ENCODE results near the gene PROC. TPM values are rescaled to one million over a fixed set of nuclear protein-coding genes. Genes with fewer than 3 reads are reported as not detected.

PROC gene
- total and polyA plus RNA-seq, 9 of the 15 experiments (the other 6 are each of a cell fraction or from before 2014, with no cell fraction given): not detected

DNA sequence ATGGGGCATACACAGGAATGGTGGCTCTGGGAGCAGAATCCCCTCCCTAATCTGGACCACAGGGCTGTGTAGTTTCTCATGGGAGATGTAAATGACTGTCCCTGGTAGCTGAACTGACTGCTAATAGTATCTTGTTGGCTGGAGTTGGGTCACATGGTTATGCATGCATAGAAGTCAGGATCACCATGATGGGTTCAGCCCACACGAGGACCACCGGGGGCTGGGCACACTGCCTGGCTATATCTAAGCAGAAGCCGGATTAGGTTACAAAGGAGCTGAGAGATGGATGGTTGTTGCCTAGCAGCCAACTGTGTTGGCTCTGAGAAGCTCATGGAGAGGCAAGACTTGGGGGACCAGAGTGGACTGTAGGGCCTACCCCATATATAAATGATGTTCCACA, 23.7 kb upstream of the PROC start:
- Histone ChIP-seq H3K9me3 (replicated peaks; ENCODE audit: control insufficient read depth, insufficient read depth, low read depth, low read length) (no peaks in the 10 kb centered on the region), H4K20me1 (replicated peaks; ENCODE audit: control insufficient read depth, insufficient read depth, low read length) (no peaks in the 10 kb centered on the region), H3K27me3 (ENCODE audit: control insufficient read depth in 2 of 2, insufficient read depth in 2 of 2, low read length in 2 of 2) (no peaks in the 10 kb centered on the region; a peak in 1 of 5 replicates), H3K4me3 (no peak overlapping the region), H3K79me2 (ENCODE audit: control insufficient read depth, insufficient read depth, low read length) (no peaks in the 10 kb centered on the region), H3K9me1 (ENCODE audit: control insufficient read depth, insufficient read depth, low read length) (no peaks in the 10 kb centered on the region), H3K36me3 (ENCODE audit: control insufficient read depth, insufficient read depth, low read length) (no peaks in the 10 kb centered on the region), H2AFZ (ENCODE audit: low read depth, low read length) (no peak overlapping the region), H3K4me2 (ENCODE audit: insufficient read depth, low read length) (no peak overlapping the region), H3K4me1 (replicated peaks in 1 of 2; ENCODE audit: control insufficient read depth in 2 of 2, insufficient read depth in 2 of 2, low read length in 2 of 2) (peaks cover 13 to 34% of the 10 kb centered on the region in 2 experiments), H3K9ac (ENCODE audit: insufficient read depth in 1 of 2, low read depth in 2 of 2, low read length in 2 of 2) (no peak overlapping the region), H3K27ac (ENCODE audit: extremely low read depth, low read depth, low read length) (no peak overlapping the region)
- FAIRE-seq: no peak
- ChIA-PET CTCF (ENCODE audit: low intra/inter-chr PET ratio) (no interaction called here), POLR2A (interaction anchor here (0.6 kb wide), 1 partner anchor 25 kb away, joined by 3 read pairs; no protein-coding TSS in a partner anchor)
- no peak for ATAC-seq
- TF ChIP-seq, protein P1, sequence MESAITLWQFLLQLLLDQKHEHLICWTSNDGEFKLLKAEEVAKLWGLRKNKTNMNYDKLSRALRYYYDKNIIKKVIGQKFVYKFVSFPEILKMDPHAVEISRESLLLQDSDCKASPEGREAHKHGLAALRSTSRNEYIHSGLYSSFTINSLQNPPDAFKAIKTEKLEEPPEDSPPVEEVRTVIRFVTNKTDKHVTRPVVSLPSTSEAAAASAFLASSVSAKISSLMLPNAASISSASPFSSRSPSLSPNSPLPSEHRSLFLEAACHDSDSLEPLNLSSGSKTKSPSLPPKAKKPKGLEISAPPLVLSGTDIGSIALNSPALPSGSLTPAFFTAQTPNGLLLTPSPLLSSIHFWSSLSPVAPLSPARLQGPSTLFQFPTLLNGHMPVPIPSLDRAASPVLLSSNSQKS (CRISPR knock-in tag; IDR thresholded peaks at IDR 0.05): no peak
- TF ChIP-seq XRCC4 (IDR thresholded peaks at IDR 0.05; ENCODE audit: extremely low read depth, insufficient read depth, insufficient read length): no peak
- no peak for TF ChIP-seq L3MBTL2 (IDR thresholded peaks at IDR 0.05)
- TF ChIP-seq ZNF347 (CRISPR knock-in tag; IDR thresholded peaks at IDR 0.05; ENCODE audit: low read depth): no peak
- TF ChIP-seq, protein P2, sequence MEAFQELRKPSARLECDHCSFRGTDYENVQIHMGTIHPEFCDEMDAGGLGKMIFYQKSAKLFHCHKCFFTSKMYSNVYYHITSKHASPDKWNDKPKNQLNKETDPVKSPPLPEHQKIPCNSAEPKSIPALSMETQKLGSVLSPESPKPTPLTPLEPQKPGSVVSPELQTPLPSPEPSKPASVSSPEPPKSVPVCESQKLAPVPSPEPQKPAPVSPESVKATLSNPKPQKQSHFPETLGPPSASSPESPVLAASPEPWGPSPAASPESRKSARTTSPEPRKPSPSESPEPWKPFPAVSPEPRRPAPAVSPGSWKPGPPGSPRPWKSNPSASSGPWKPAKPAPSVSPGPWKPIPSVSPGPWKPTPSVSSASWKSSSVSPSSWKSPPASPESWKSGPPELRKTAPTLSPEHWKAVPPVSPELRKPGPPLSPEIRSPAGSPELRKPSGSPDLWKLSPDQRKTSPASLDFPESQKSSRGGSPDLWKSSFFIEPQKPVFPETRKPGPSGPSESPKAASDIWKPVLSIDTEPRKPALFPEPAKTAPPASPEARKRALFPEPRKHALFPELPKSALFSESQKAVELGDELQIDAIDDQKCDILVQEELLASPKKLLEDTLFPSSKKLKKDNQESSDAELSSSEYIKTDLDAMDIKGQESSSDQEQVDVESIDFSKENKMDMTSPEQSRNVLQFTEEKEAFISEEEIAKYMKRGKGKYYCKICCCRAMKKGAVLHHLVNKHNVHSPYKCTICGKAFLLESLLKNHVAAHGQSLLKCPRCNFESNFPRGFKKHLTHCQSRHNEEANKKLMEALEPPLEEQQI (IDR thresholded peaks at IDR 0.05): no peak
- no peak for TF ChIP-seq ZNF232 (CRISPR knock-in tag; IDR thresholded peaks at IDR 0.05)
- no peak for TF ChIP-seq ZNF24 (IDR thresholded peaks at IDR 0.05)
- TF ChIP-seq ZNF561 (CRISPR knock-in tag; conservative IDR thresholded peaks at IDR 0.05): no peak
- TF ChIP-seq HNRNPL (IDR thresholded peaks at IDR 0.05; ENCODE audit: low read depth, low read length): no peak
- no peak for TF ChIP-seq SREBF2 (CRISPR knock-in tag; IDR thresholded peaks at IDR 0.05)
- no peak for TF ChIP-seq POLR2A (conservative IDR thresholded peaks at IDR 0.05)
- TF ChIP-seq ZKSCAN1 (IDR thresholded peaks at IDR 0.05; ENCODE audit: low read depth, low read length): no peak
- TF ChIP-seq LEF1 (IDR thresholded peaks at IDR 0.05): no peak
- in situ Hi-C loops (cut with MboI): no loop called here
- no peak for DNase-seq (ENCODE audit: extremely low read depth in 1 of 4, low spot score in 3 of 4)
- WGBS (ENCODE audit: insufficient coverage, low coverage, missing lambda C conversion rate): 44% methylated on average over 3 of the region's 3 CpGs
- BruUV-seq (replicated peaks): no TSS peak
- intact Hi-C loops (cut with micrococcal nuclease): no loop called here
